Sigmoid colon (tissue), 7 donors: ENCODE data around the gene MRPL34. TPM values are rescaled to one million over a fixed set of nuclear protein-coding genes. Genes with fewer than 3 reads are reported as not detected.
A peak's percentile ranks its signal among the peaks of the same experiment; 100 is the strongest.
"Not testable (repeated sequence)": the region's sequence is repeated elsewhere in the genome, so short reads cannot be mapped to it uniquely, and the experiment has no call there.

Source experiments
- DNase-seq: peaks from one replicate; pipeline ENCODE4 v3.0.0-alpha.2; 2019
- H3K27ac ChIP-seq, 4 donors: fragments of 200-600 bp; sonication (generic); one replicate each; pipeline ENCODE4 v1.5.1; 2016 to 2019; ENCODE audit warnings: mild to moderate bottlenecking in 1 of 4
- H3K27me3 ChIP-seq, 3 donors: fragments of 200-600 bp; sonication (generic); one replicate each; pipeline ENCODE4 v1.5.1; 2019; ENCODE audit warnings: mild to moderate bottlenecking in 1 of 3
- H3K36me3 ChIP-seq, 4 donors: fragments of 200-600 bp; sonication (generic); one replicate each; pipeline ENCODE4 v1.5.1; 2016 to 2019
- H3K4me1 ChIP-seq, 4 donors: fragments of 200-600 bp; sonication (generic); one replicate each; pipeline ENCODE4 v1.5.1; 2017 to 2019
- H3K4me3 ChIP-seq, 4 donors: fragments of 200-600 bp; sonication (generic); one replicate each; pipeline ENCODE4 v1.5.1; 2017 to 2019; ENCODE audit warnings: mild to moderate bottlenecking in 2 of 4, moderate library complexity in 1 of 4
- H3K9me3 ChIP-seq, 4 donors: fragments of 200-600 bp in 3 of 4; sonication (generic) in 3 of 4; one replicate each; pipeline versions ENCODE4 v1.5.1 to v1.6.1; 2013 to 2019
- EP300 ChIP-seq, 4 donors: sonication (generic); formaldehyde crosslinking; IDR thresholded peaks; one replicate each; pipeline ENCODE4 v1.6.1; 2017; ENCODE audit warnings: antibody characterized with exemption in 4 of 4
- POLR2A ChIP-seq, 2 donors: fragments of 450-650 bp; IDR thresholded peaks; one replicate each; pipeline ENCODE4 v1.6.1; 2016; ENCODE audit warnings: antibody characterized with exemption in 2 of 2, mild to moderate bottlenecking in 2 of 2, moderate library complexity in 2 of 2
- POLR2AphosphoS5 ChIP-seq, 4 donors: sonication (generic); formaldehyde crosslinking; IDR thresholded peaks; one replicate each; pipeline ENCODE4 v1.6.1; 2017; ENCODE audit warnings: antibody characterized with exemption in 4 of 4
- WGBS, 2 donors: extraction: QIAGEN DNeasy Blood & Tissue Kit; methylation state at CpG; one replicate each; pipeline ENCODE4 v1.1.7; 2013; 5-methylcytosine and 5-hydroxymethylcytosine counted together
- intact Hi-C: fragments of 100-400 bp; cut with DNase I; formaldehyde crosslinking; loops from one replicate; pipeline ENCODE4 v1.15.1; 2023
- polyA plus RNA-seq, 3 donors: library from polyadenylated mRNA; stranded (reverse); fragments of 200-250 nt; gene quantifications; one replicate each; pipeline ENCODE4 v1.2.3, GENCODE V29; 2013
- total RNA-seq, 4 donors: library from RNA; depleted of rRNA; stranded (reverse); fragments of >200 nt; gene quantifications; one replicate each; pipeline ENCODE4 v1.1.0, GENCODE V29; 2016
- TF ChIP-seq, protein P1 (sequence below), 4 experiments: fragments of 450-650 bp in 3 of 4; fragments of 200-600 bp in 1 of 4; IDR thresholded peaks; one replicate each; pipeline ENCODE4 v1.5.1; 2016 to 2019; ENCODE audit warnings: antibody characterized with exemption in 4 of 4, mild to moderate bottlenecking in 3 of 4, moderate library complexity in 2 of 4
- donor health status: healthy with polysubstance abuse.
- donor health status: Bipolar disorder and iron deficiency.
- donor health status: healthy.

The MRPL34 gene
- total and polyA plus RNA-seq, 7 donors: 174 to 476 (median 275) TPM

DNA sequence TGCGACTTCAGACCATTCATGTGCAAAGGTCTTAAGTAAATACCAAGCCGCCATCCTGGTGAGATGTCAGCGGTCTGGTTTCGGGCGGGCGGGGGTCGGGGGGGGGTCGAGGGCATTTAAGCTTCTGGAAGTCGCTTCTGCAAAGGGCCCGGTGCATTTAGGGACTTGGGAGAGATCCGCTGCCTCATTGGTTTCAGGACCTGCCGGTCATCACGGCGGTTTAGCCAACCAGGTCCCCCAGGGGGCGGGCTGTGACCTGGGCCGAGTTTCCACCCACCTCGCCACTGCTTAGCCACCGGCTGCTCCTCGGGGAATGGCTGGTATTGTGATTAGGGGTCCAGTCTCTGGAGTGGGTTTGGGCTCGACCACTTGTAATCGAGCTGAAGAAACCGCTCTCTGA lies 16.2 kb upstream of the MRPL34 start:
- peaks cover 0 to 5% (median 2%) of the 10 kb centered on the region in 4 donors for H3K36me3 ChIP-seq
- H3K4me3 ChIP-seq: peak overlapping the region in 1 of 4 donors; percentile 15
- TF ChIP-seq EP300 (IDR thresholded peaks at IDR 0.05): no peak
- TF ChIP-seq POLR2A (IDR thresholded peaks at IDR 0.05): no peak
- TF ChIP-seq, protein P1, sequence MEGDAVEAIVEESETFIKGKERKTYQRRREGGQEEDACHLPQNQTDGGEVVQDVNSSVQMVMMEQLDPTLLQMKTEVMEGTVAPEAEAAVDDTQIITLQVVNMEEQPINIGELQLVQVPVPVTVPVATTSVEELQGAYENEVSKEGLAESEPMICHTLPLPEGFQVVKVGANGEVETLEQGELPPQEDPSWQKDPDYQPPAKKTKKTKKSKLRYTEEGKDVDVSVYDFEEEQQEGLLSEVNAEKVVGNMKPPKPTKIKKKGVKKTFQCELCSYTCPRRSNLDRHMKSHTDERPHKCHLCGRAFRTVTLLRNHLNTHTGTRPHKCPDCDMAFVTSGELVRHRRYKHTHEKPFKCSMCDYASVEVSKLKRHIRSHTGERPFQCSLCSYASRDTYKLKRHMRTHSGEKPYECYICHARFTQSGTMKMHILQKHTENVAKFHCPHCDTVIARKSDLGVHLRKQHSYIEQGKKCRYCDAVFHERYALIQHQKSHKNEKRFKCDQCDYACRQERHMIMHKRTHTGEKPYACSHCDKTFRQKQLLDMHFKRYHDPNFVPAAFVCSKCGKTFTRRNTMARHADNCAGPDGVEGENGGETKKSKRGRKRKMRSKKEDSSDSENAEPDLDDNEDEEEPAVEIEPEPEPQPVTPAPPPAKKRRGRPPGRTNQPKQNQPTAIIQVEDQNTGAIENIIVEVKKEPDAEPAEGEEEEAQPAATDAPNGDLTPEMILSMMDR (IDR thresholded peaks at IDR 0.05): no peak
- TF ChIP-seq POLR2AphosphoS5 (IDR thresholded peaks at IDR 0.05): no peak
- peak; percentile 77 for DNase-seq
- peaks cover 0 to 20% (median 14%) of the 10 kb centered on the region in 4 donors for H3K4me1 ChIP-seq
- WGBS, 2 donors: 13 to 14% methylated on average over 22 of the region's 22 CpGs
- no peaks in the 10 kb centered on the region for H3K27me3 ChIP-seq
- H3K27ac ChIP-seq: no peak overlapping the region
- intact Hi-C loops: no loop called here
- no peaks in the 10 kb centered on the region for H3K9me3 ChIP-seq

DNA sequence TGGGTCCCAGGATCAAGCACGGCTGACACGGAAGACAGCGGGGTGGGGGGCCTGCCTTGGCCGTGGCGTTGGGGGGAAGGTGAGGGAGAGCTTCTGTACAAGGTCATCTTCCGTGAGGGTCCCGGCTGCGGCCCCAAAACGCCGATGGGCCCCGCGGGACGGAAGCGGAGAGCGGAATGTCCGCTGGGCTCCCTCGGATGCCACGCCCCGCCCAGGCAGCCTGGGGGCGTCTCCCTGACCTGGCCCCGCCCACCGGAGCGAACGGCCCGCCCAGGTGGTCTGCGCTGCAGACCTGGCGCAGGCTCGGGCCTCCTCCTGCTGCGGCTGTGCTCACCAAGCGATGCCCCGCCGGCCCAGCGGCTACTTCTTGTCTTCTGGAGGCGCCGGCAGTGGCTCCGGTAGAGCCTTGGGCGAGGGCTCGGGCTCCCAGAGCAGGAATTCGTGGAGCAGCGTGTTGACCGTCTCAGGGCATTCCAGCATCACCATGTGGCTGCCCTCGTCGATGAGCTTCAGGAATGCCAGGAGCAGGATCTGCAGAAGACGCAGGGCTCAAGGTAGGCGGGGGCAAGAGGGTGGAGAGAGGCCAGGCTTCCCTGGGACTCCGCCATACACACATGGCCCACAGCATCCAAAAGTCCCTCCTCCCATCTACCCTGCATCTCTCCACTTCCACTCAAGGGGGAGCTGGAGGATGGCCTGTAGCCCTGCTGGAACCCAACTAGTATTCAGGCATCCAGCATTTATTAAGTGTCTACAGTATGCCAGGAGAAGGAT lies 13.2 kb upstream of the MRPL34 start:
- peak; percentile 87 for DNase-seq

DNA sequence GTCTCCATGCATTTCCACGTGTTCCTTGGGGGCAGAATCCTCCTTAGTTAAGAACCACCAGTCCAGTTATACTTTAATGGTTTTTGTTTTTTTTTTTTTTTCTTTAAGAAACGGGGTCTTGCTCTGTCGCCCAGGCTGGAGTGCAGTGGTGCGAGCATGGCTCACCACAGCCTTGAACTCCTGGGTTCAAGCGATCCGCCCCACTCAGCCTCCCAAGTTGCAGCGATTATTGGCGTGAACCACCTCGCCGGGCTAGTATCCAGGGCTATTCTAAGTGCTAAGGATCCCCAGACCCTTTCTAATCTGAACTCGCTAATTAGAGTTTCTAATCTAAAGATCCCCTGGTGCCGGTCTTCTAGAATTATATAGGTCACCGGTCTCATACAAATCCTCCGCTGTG lies 12.1 kb upstream of the MRPL34 start:
- H3K4me3 ChIP-seq: no peak overlapping the region
- peaks cover 0 to 25% (median 5%) of the 10 kb centered on the region in 4 donors for H3K36me3 ChIP-seq
- peaks cover 0 to 3% (median 0%) of the 10 kb centered on the region in 4 donors for H3K9me3 ChIP-seq
- TF ChIP-seq POLR2A (IDR thresholded peaks at IDR 0.05): no peak
- peak overlapping the region in 1 of 4 donors; percentile 78 for H3K27ac ChIP-seq
- WGBS, 2 donors: 91 to 92% methylated on average over 14 of the region's 14 CpGs
- peaks cover 0 to 20% (median 14%) of the 10 kb centered on the region in 4 donors for H3K4me1 ChIP-seq
- DNase-seq: no peak
- H3K27me3 ChIP-seq: no peaks in the 10 kb centered on the region
- intact Hi-C loops: loop anchor here (5.0 kb wide), 1 partner anchor 94 kb away; no protein-coding TSS in a partner anchor

More for the DNA sequence above, 13.2 kb upstream of the MRPL34 start:
- Histone ChIP-seq H3K36me3 (peaks cover 0 to 16% (median 3%) of the 10 kb centered on the region in 4 donors), H3K4me1 (peaks cover 0 to 20% (median 14%) of the 10 kb centered on the region in 4 donors), H3K4me3 (peak overlapping the region; percentile 23 to 55 (median 42)), H3K27ac (peak overlapping the region; percentile 67 to 82 (median 75)), H3K9me3 (no peaks in the 10 kb centered on the region), H3K27me3 (no peaks in the 10 kb centered on the region)
- TF ChIP-seq POLR2A (IDR thresholded peaks at IDR 0.05): no peak
- TF ChIP-seq, protein P1 (IDR thresholded peaks at IDR 0.05): peak; percentile 44 to 70 (median 54)
- intact Hi-C loops: loop anchor here (5.0 kb wide), 1 partner anchor 95 kb away; no protein-coding TSS in a partner anchor
- WGBS, 2 donors: 0 to 2% methylated on average over 46 of the region's 46 CpGs

DNA sequence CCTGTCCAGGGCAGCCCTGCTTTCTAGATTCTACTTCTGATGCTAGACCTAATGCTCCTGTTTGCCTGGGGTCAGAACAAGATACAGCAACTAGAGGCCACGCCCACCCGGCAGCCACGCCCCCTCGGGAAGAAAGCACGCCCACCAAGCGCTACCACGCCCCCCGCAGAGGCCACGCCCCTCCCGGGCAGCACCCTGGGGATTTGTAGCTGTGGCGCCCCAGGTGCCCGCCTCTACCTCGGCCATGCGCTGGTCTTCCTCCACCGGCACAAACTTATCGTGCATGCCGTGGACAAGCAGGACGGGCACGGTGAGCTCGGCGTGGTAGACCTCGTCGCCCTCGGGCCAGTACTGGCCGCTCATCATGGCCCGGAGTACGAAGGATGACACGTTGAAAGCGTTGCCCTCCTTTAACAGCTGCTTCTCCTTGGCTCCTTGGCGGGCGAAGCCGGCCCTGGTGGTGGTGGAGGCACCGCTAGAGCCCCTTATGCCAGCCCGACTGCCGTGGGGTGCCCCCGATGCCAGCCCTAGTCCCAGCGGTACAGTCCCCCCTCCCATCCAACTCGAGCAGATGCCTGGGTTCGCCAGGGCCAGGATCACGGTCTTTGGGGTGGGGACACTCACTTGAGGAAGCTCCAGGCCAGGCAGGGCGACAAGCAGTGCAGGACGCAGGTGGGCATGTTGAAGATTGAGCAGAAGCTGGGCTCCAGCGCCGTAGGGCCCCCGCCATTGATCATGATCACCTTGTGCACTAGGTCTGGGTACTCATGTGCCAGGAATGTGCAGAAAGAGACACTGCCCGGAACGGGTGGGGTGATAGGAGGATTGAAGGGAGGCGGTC lies 11.4 kb upstream of the MRPL34 start:
- H3K27me3 ChIP-seq: no peaks in the 10 kb centered on the region
- intact Hi-C loops: loop anchor here (5.0 kb wide), 1 partner anchor 93 kb away; no protein-coding TSS in a partner anchor
- TF ChIP-seq EP300 (IDR thresholded peaks at IDR 0.05) (no peak), POLR2A (IDR thresholded peaks at IDR 0.05) (no peak), POLR2AphosphoS5 (IDR thresholded peaks at IDR 0.05) (no peak)
- TF ChIP-seq, protein P1 (IDR thresholded peaks at IDR 0.05): no peak
- WGBS, 2 donors: 81 to 86% methylated on average over 48 of the region's 48 CpGs
- H3K9me3 ChIP-seq: peaks cover 0 to 3% (median 0%) of the 10 kb centered on the region in 4 donors
- H3K36me3 ChIP-seq: peaks cover 0 to 30% (median 6%) of the 10 kb centered on the region in 4 donors
- DNase-seq: no peak
- H3K4me3 ChIP-seq: no peak overlapping the region
- peaks cover 0 to 17% (median 14%) of the 10 kb centered on the region in 4 donors for H3K4me1 ChIP-seq
- no peak overlapping the region for H3K27ac ChIP-seq

DNA sequence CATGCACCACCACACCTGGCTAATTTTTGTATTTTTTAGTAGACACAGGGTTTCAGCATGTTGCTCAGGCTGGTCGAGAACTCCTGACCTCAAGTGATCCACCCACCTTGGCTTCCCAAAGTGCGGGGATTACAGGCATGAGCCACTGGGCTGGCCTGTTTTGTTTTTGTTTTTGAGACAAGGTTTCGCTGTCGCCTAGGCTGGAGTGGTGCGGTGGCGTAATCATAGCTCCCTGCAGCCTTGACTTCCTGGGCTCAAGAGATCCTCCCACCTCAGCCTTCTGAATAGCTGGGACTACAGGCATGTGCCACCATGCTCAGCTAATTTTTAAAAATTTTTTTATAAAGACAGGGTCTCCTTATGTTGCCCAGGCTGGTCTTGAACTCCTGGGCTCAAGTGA lies 10.1 kb upstream of the MRPL34 start:
- H3K9me3 ChIP-seq, H3K4me3 ChIP-seq, H3K27ac ChIP-seq, H3K27me3 ChIP-seq, intact Hi-C loops, DNase-seq: not testable (repeated sequence)
- Histone ChIP-seq H3K4me1 (peaks cover 0 to 14% (median 9%) of the 10 kb centered on the region in 4 donors), H3K36me3 (peaks cover 0 to 32% (median 6%) of the 10 kb centered on the region in 4 donors)
- WGBS, 2 donors: 96 to 97% methylated on average over 6 of the region's 6 CpGs
